Fibroblast of lung (primary cell): ENCODE results near the gene INSC. TPM values are rescaled to one million over a fixed set of nuclear protein-coding genes. Genes with fewer than 3 reads are reported as not detected.

ENCODE experiments used
- DNase-seq, 2 donors: peaks; one replicate each; pipeline versions ENCODE4 v3.0.0 to v3.0.0-alpha.2; 2010; ENCODE audit warnings: low read depth in 2 of 2
- H2AFZ ChIP-seq: 2 replicates; pipeline ENCODE4 v1.5.1; 2012; ENCODE audit warnings: low read length, control low read depth, inconsistent platforms
- H3K27ac ChIP-seq: 2 replicates; pipeline ENCODE4 v1.5.1; 2011; ENCODE audit warnings: low read length, control low read depth; ENCODE audit not compliant: insufficient read depth
- H3K27me3 ChIP-seq: 2 replicates; pipeline ENCODE4 v1.5.1; 2011; ENCODE audit warnings: mild to moderate bottlenecking, low read length; ENCODE audit not compliant: control insufficient read depth, insufficient read depth
- H3K36me3 ChIP-seq: 2 replicates; pipeline ENCODE4 v1.5.1; 2011; ENCODE audit warnings: low read length; ENCODE audit not compliant: control insufficient read depth, insufficient read depth
- H3K4me1 ChIP-seq: 2 replicates; pipeline ENCODE4 v1.5.1; 2011; ENCODE audit warnings: low read length; ENCODE audit not compliant: control insufficient read depth, insufficient read depth; ENCODE audit errors: extremely low read depth
- H3K4me2 ChIP-seq: 2 replicates; pipeline ENCODE4 v1.5.1; 2011; ENCODE audit warnings: low read length, control low read depth; ENCODE audit not compliant: insufficient read depth; ENCODE audit errors: extremely low read depth
- H3K4me3 ChIP-seq, 4 experiments: fragments of 200-600 bp in 1 of 4; sonication (generic) in 1 of 4; replicated peaks in 1 of 4; 2 replicates each; pipeline ENCODE4 v1.5.1; 2011 to 2016; ENCODE audit warnings: low read length in 4 of 4, low read depth in 3 of 4, mild to moderate bottlenecking in 3 of 4, control low read depth in 2 of 4, inconsistent platforms in 1 of 4, mixed read lengths in 1 of 4; ENCODE audit not compliant: insufficient read depth in 1 of 4; ENCODE audit errors: control extremely low read depth in 1 of 4
- H3K79me2 ChIP-seq: 2 replicates; pipeline ENCODE4 v1.5.1; 2012; ENCODE audit warnings: mild to moderate bottlenecking, low read length, inconsistent platforms; ENCODE audit not compliant: control insufficient read depth, insufficient read depth
- H3K9ac ChIP-seq: 2 replicates; pipeline ENCODE4 v1.5.1; 2011; ENCODE audit warnings: mild to moderate bottlenecking, low read length, control low read depth; ENCODE audit not compliant: insufficient read depth
- H3K9me3 ChIP-seq: 2 replicates; pipeline ENCODE4 v1.5.1; 2012; ENCODE audit warnings: low read depth, low read length; ENCODE audit not compliant: control insufficient read depth, insufficient read depth
- H4K20me1 ChIP-seq: 2 replicates; pipeline ENCODE4 v1.5.1; 2011; ENCODE audit warnings: low read length; ENCODE audit not compliant: control insufficient read depth, insufficient read depth; ENCODE audit errors: extremely low read depth
- EZH2 ChIP-seq: IDR thresholded peaks from 2 replicates; pipeline ENCODE4 v1.5.1; 2012; ENCODE audit warnings: low read length, control low read depth, mild to moderate bottlenecking; ENCODE audit errors: missing control alignments
- polyA plus RNA-seq, 2 donors: library from polyadenylated mRNA; depleted of rRNA in 1 of 2; stranded (reverse) in 1 of 2; unstranded in 1 of 2; fragments of >200 nt; gene quantifications; 2 replicates each; pipeline ENCODE4 v1.2.1, GENCODE V29; 2011 to 2012; ENCODE audit warnings: missing spikeins in 1 of 2
- total RNA-seq: library from RNA; depleted of rRNA; stranded (reverse); fragments of >200 nt; gene quantifications from 2 replicates; pipeline ENCODE4 v1.2.1, GENCODE V29; 2014
- TF ChIP-seq, protein P1 (sequence below), 2 donors: IDR thresholded peaks in 1 of 2; conservative IDR thresholded peaks in 1 of 2; 1 replicate in 1 of 2; 2 replicates in 1 of 2; pipeline ENCODE4 v1.5.1; 2011 to 2012; ENCODE audit warnings: low read length in 2 of 2, control low read depth in 1 of 2, inconsistent platforms in 1 of 2, low read depth in 1 of 2, mild to moderate bottlenecking in 1 of 2

Gene INSC
- total and polyA plus RNA-seq, 2 donors (not counting 1 experiment from before 2014, with no cell fraction given) = 0.90 to 8.3 TPM

DNA sequence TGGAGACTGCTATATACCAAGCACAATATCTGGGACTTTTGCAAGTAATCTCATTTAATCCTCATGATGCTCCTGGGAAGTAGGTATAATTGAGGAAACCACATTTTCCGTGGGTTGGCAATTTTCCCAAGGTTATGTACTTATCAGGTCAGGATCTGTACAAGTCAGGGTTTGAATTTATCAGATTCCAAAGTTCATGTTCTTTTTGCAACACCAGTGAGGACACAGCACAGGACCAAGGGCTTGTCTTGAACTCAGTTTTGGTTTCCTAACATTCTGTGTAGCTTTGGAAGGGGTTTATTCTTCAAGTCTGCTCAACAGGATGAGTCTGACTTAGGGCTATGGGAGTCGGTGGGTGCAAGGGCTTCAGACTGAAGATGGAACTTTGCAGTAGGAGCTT is 30.4 kb downstream of the INSC start:
- Histone ChIP-seq H3K4me1 (no peaks in the 10 kb centered on the region), H2AFZ (no peak overlapping the region), H3K79me2 (no peaks in the 10 kb centered on the region), H3K36me3 (no peaks in the 10 kb centered on the region), H3K9ac (no peak overlapping the region), H3K9me3 (no peaks in the 10 kb centered on the region), H3K27ac (no peak overlapping the region), H3K4me2 (no peak overlapping the region), H4K20me1 (no peaks in the 10 kb centered on the region), H3K4me3 (no peak overlapping the region), H3K27me3 (no peaks in the 10 kb centered on the region)
- TF ChIP-seq, protein P1, sequence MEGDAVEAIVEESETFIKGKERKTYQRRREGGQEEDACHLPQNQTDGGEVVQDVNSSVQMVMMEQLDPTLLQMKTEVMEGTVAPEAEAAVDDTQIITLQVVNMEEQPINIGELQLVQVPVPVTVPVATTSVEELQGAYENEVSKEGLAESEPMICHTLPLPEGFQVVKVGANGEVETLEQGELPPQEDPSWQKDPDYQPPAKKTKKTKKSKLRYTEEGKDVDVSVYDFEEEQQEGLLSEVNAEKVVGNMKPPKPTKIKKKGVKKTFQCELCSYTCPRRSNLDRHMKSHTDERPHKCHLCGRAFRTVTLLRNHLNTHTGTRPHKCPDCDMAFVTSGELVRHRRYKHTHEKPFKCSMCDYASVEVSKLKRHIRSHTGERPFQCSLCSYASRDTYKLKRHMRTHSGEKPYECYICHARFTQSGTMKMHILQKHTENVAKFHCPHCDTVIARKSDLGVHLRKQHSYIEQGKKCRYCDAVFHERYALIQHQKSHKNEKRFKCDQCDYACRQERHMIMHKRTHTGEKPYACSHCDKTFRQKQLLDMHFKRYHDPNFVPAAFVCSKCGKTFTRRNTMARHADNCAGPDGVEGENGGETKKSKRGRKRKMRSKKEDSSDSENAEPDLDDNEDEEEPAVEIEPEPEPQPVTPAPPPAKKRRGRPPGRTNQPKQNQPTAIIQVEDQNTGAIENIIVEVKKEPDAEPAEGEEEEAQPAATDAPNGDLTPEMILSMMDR (conservative IDR thresholded peaks at IDR 0.05 in 1 of 2, IDR thresholded peaks at IDR 0.05 in 1 of 2; ENCODE audit: low read depth in 1 of 2, low read length in 2 of 2) = no peak
- no peak for TF ChIP-seq EZH2
- no peak for DNase-seq

DNA sequence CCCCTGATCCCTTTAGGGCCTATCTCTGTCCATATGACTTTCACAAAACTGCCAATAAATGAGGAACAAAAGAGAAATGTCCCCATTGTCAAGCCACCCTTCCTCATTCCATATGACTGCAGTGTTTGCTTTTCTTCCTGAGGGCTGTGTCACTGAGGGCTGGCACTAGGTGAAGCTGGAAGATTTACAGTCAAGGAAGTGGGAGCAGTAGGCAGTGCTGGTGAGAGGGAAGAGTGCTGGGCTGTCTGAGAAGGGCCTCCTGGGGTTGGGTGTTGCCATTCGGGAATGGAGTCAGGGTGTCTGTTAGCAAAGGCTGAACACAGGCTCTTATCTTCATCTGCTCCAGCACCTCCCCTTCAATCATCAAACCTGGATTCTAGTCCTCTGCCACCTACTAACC is 30.9 kb downstream of the INSC start:
- no peak overlapping the region for H3K4me3 ChIP-seq
- H3K9ac ChIP-seq = no peak overlapping the region
- H3K36me3 ChIP-seq = no peaks in the 10 kb centered on the region
- no peaks in the 10 kb centered on the region for H3K4me1 ChIP-seq
- H3K4me2 ChIP-seq = no peak overlapping the region
- no peaks in the 10 kb centered on the region for H3K9me3 ChIP-seq
- H2AFZ ChIP-seq = no peak overlapping the region
- no peaks in the 10 kb centered on the region for H3K79me2 ChIP-seq
- no peak for TF ChIP-seq EZH2
- TF ChIP-seq, protein P1 (conservative IDR thresholded peaks at IDR 0.05 in 1 of 2, IDR thresholded peaks at IDR 0.05 in 1 of 2; ENCODE audit: low read depth in 1 of 2, low read length in 2 of 2) = no peak
- no peak for DNase-seq
- no peaks in the 10 kb centered on the region for H3K27me3 ChIP-seq
- no peak overlapping the region for H3K27ac ChIP-seq
- H4K20me1 ChIP-seq = no peaks in the 10 kb centered on the region

GRCh38 chr11:15146271-15147003 is 31.7 kb downstream of the INSC start:
- no peak for TF ChIP-seq EZH2
- TF ChIP-seq, protein P1 (conservative IDR thresholded peaks at IDR 0.05 in 1 of 2, IDR thresholded peaks at IDR 0.05 in 1 of 2; ENCODE audit: low read depth in 1 of 2, low read length in 2 of 2) = no peak
- Histone ChIP-seq H3K4me2 (no peak overlapping the region), H2AFZ (no peak overlapping the region), H3K9ac (no peak overlapping the region), H3K4me3 (no peak overlapping the region), H3K9me3 (no peaks in the 10 kb centered on the region), H3K4me1 (no peaks in the 10 kb centered on the region), H3K27ac (no peak overlapping the region), H3K36me3 (no peaks in the 10 kb centered on the region), H3K27me3 (no peaks in the 10 kb centered on the region), H4K20me1 (no peaks in the 10 kb centered on the region), H3K79me2 (no peaks in the 10 kb centered on the region)
- DNase-seq = peak; percentile 26 to 52
